Inflammatory macrophage treated with lipopolysaccharide for 1 hour (primary cell): ENCODE data around the gene NEU1.
"Not testable (repeated sequence)": the region's sequence is repeated elsewhere in the genome, so short reads cannot be mapped to it uniquely, and the experiment has no call there.

Experiments
- DNase-seq, 2 donors: peaks; one replicate each; pipeline ENCODE4 v3.0.0-alpha.2; 2020 to 2022

The NEU1 gene

GRCh38 chr6:31817133-31817928 lies 45.3 kb downstream of the NEU1 start:
- DNase-seq = peak in 1 of 2 donors; percentile 52

DNA sequence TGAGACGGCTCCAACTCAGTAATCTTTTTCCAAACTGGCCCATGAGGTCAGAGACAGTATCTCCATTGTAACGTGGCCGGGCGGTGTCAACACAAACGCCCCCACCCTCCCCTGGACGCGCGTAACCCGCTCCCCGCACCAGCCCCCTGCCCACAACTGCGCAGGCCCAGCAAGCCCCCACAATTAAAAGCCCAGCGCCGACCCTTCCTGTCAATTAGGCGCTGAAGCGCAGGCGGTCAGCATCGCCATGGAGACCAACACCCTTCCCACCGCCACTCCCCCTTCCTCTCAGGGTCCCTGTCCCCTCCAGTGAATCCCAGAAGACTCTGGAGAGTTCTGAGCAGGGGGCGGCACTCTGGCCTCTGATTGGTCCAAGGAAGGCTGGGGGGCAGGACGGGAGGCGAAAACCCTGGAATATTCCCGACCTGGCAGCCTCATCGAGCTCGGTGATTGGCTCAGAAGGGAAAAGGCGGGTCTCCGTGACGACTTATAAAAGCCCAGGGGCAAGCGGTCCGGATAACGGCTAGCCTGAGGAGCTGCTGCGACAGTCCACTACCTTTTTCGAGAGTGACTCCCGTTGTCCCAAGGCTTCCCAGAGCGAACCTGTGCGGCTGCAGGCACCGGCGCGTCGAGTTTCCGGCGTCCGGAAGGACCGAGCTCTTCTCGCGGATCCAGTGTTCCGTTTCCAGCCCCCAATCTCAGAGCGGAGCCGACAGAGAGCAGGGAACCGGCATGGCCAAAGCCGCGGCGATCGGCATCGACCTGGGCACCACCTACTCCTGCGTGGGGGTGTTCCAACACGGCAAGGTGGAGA lies 47.4 kb downstream of the NEU1 start, which contains the start of the genes HSPA1A and HSPA1L:
HSPA1A (plus strand) TSS at position 519 of the 814 bp plus-strand sequence; CDS start at position 733, 214 bp downstream.
HSPA1L (minus strand) TSS at position 259 of the 814 bp plus-strand sequence. CDS start 3,311 bp downstream, outside the sequence.
- DNase-seq = peak; percentile 95 to 97

GRCh38 chr6:31814677-31815024 lies 48.0 kb downstream of the NEU1 start:
- peak; percentile 97 to 100 for DNase-seq

DNA sequence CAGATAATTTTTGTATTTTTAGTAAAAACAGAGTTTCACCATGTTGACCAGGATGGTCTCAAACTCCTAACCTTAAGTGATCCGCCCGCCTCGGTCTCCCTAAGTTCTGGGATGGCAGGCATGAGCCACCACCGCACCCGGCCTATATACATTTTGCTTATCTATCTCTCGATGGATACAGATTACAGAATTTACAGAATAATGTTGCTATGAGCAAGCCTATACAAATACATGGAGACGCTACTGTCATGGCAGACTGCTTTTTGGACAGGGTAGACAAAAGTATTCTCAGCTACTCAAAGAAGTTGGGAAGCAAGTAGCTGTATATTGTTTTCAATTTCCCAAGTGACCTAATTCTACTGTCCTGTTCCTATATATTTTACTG lies 49.2 kb downstream of the NEU1 start:
- no peak for DNase-seq

DNA sequence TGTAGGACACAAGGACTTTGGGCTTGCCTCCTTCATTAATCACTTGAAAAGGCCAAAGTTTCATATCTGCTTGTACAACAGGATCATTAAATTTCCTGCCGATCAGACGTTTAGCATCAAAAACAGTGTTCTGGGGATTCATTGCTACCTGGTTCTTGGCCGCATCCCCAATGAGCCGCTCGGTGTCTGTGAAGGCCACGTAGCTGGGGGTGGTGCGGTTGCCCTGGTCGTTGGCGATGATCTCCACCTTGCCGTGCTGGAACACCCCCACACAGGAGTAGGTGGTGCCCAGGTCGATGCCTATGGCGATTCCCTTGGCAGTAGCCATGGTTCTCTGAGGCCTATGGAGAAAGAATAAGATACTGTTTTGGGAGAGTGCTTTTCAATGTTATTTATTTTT lies 51.0 kb downstream of the NEU1 start:
- no peak for DNase-seq

GRCh38 chr6:31808599-31808998 lies 54.0 kb downstream of the NEU1 start:
- DNase-seq = not testable (repeated sequence)
